HG03520 (cell line): ENCODE results near the gene IL17REL.

Experiments
- ATAC-seq: cut with Tn5 transposase; IDR thresholded peaks from one replicate; pipeline ENCODE4 v1.9.1; 2021; ENCODE audit warnings: mild to moderate bottlenecking, moderate library complexity; ENCODE audit not compliant: unreplicated experiment

Gene IL17REL

DNA sequence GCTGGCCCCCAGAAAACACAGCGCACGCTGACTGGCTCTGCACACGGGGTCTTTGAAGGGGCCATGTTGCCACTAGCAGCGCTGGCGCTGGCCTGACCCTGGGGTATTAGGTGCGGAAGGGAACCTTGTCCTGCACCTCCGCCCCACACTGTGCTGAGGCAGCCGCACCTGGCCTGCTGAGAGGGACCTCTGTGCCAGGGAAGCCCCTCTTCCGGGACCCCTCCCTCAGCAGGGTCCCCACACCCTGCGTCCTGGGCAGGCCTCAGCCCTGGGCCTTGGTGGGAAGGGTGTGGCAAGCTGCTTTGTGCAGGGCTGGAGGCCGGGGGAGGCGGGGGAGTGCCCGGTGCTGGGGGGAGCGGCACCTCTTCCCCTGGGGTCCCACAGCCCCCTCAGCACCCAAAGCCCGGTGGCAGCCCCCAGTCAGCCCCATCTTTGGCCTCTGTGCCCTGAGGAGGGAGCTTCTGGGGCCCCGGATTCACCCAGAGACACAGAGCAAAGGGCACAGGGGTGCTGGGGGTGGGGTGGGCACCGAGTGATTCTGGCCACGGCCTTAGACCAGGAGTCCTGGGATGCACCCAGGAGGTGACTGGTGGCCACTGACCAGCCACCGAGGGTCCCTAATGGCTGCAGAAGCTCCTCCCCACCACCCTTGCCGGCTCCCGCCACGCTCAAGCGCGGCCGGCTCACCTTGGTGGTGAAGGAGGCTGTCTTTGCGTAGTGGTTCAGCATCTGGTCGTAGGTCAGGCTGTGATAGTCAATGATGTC, 34.1 kb upstream of the IL17REL start:
- no peak for ATAC-seq

DNA sequence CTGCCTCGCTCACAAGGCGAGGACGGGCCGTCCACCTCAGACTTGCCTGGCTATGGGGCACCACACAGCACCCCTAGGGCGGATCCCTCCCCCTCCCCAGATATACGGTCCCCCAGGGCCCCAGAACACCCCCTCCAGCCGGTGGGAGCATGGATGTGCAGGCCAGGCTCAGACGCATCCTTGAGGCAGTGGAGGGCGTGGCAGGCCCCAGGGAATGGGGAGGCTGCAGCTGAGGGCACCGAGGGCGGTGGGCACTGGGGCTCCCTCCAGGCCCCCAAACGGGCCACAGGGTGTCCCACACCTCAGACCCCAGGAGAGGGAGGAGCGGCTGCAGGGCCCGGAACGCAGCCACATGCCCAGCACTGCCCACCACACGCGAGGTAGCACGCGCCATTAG, 33.5 kb upstream of the IL17REL start:
- ATAC-seq, result no peak

DNA sequence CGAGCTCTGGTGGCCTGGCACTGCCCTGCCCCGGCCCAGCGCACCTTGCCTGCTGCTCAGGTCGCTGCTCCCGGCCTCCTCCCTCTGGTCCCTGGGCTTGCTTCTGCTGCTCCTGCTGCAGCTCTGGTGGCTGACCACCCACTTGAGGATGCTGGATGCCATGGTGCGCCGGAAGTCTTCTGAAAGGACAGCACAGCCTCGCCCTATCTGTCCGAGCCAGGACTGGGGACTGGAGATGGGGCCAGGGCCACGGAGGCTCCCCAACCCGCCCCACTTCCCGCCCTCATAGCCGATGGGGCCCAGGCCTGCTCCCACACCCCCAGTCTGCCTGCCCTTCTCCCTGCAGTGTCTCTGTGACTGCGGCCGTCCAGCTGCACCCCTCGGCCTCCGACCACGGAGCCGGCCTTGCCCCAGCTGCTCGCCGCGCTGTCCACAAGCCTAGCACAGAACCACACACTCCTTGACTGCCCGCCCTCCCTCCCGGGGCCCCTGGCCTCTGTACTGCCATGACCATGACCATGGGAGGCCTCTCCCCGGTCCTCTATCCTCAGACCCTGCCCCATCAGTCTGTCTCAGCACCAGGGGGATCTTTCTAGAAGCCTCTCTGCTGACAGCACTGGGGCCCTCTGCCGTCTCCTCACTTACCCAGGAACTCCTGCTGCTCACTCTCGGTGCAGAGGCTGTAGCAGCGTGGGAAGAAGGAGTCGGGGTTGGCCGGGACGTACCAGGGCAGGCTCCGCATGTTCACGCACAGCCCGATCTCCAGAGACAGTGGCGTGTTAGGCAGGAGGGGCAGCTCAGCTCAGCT, 32.9 kb upstream of the IL17REL start:
- no peak for ATAC-seq

GRCh38 chr22:50044485-50045118, 32.0 kb upstream of the IL17REL start:
- no peak for ATAC-seq

- ATAC-seq, result no peak
These were observed 28.9 kb upstream of the IL17REL start for GRCh38 chr22:50041361-50042065.

DNA sequence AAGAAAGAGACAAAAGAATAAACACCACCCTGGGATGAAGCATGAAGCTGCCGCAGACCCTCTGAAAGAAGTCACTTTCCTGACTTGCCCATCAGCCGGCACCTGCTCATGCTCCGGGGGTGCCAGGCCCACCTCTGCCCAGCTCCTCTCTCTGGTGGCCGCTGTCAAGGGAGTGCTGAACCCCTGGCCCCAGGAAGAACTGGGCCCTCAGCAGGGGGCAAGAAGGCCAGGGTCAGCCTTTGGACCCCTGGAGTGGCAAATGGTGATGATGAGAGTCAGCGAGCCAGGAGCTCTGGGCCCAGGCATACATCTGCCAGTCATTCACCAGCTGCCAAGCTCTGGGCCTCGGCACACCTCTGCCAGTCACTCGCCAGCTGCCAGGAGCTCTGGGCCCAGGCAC, 28.2 kb upstream of the IL17REL start:
- no peak for ATAC-seq

DNA sequence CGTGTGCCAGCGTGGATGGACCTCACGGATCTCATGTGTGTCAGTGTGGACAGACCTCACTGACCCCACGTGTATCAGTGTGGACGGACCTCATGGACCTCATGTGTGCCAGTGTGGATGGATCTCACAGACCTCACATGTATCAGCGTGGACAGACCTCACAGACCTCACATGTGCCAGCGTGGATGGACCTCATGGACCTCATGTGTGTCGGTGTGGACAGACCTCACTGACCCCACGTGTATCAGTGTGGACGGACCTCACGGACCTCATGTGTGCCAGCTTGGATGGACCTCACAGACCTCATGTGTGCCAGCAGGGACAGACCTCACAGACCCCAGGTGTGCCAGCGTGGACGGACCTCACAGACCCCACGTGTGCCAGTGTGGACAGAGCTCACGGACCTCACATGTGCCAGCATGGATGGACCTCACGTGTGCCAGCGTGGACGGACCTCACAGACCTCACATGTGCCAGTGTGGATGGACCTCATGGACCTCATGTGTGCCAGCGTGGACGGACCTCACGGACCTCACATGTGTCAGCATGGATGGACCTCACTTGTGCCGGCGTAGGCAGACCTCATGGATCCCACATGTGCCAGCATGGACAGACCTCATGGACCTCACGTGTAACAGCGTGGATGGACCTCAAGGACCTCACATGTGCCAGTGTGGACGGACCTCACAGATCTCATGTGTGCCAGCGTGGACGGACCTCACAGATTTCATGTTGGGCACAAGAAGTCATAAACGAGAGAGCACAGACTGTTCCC, 27.3 kb upstream of the IL17REL start:
- ATAC-seq, result no peak

DNA sequence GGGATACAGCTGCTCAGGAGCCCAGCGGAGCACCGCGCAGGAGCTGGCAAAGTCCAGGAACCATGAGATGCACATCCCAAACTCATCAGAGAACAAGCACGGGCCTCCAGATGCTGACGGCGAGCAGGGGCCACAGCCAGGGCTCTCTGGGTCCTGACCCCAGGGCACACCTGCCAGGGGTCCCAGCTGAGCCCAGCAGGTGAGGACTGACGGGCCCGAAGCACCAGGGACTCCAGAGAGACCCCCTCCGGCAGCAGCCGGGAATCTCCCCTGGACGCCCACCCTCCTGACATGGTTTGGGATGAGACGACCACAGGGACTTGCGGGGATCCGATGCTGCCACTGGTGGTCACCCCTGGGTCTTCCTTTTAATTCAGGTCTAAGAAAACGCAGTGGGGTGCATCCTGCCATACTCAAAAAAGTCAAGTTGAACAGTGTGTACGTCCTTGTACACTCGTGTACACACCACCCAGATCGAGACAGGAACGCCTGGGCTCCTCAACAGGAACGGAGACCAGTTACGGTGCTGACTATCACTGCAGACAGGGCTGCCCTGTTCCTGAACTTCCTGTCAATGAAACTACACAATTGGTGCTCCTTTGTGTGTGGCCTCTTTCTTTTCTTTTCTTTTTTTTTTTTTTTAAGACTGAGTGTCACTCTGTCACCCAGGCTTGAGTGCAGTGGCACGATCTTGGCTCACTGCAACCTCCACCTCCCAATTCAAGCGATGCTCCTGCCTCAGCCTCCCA, 23.6 kb upstream of the IL17REL start:
- ATAC-seq, result no peak

GRCh38 chr22:50035131-50035881, 22.7 kb upstream of the IL17REL start:
- no peak for ATAC-seq

DNA sequence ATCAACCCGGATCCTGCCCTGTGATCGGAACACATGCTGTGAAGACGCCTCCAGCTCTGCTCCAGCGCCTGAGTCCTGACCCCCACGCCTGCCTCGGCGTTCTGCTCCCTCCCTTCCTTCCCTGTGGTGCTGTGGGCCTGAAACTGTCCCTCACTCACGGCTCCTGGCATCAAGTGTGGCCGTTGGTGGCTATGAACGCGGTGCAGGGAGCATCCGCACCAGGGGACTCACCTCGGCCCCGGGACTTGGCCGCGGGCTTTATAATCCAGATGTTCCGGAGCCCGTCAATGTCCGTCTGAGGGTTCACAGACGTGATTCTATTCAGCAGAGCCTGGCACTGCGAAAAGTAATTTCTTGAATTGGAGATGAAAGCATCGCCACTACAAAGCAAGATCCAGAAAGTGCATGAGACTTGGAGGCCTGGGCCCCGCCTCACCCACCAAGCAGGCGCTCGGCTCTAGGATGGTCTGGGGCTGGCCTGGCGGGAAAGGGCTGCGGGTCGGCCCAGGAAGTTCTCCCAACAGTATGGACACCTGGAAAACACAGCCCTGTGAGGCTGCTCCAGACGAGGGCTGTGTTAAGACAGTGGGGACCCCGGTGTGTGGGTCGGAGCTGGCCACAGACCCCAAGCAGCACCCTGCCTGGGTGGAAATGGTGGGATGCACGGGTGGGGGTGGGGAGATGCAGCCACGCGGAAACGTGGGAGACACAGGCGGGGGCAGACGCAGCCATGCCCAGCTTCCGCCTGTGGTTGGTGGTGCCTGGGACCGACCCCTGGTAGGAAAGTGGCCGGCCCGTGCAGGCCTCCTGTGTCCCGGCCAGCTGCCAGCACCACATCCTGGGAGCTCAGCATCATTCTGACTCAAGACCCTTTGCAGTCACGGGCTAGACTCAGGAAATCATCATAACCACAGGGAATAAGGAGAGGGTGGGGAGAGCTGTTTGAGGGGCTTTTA, 21.8 kb upstream of the IL17REL start:
- ATAC-seq, result no peak

DNA sequence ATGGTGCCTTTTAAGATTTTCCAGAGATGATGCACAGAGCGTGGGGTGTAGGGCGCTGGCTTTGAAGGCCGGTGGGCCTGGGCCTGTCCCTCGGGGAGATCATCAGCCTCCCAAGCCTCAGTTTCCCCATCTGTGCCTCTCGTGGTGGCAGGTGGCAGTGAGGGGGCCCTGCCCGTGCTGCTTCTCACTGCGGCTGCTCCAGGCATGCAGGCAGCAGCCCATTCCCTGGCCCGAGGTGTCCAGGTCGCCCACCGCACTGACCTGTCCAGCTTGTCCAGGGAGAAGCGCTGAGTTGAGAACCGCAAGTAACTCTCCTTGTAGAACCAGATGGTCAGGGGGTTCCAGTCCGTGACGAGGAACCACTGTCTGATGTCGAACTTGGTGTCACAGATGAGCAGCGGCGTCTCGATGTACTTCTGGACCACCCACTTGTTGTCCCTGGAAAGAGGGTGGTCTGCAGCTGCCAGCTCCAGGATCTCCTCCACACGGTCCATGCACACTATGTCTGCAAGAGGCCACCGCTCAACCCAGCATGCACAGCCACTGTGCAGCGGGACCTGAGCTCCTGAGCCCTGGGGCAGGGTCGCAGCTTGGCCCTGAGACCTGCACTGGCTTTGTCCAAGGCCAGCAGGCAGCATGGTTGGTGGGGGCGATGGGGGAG, 20.5 kb upstream of the IL17REL start:
- no peak for ATAC-seq

GRCh38 chr22:50032109-50032871, 19.7 kb upstream of the IL17REL start:
- no peak for ATAC-seq

DNA sequence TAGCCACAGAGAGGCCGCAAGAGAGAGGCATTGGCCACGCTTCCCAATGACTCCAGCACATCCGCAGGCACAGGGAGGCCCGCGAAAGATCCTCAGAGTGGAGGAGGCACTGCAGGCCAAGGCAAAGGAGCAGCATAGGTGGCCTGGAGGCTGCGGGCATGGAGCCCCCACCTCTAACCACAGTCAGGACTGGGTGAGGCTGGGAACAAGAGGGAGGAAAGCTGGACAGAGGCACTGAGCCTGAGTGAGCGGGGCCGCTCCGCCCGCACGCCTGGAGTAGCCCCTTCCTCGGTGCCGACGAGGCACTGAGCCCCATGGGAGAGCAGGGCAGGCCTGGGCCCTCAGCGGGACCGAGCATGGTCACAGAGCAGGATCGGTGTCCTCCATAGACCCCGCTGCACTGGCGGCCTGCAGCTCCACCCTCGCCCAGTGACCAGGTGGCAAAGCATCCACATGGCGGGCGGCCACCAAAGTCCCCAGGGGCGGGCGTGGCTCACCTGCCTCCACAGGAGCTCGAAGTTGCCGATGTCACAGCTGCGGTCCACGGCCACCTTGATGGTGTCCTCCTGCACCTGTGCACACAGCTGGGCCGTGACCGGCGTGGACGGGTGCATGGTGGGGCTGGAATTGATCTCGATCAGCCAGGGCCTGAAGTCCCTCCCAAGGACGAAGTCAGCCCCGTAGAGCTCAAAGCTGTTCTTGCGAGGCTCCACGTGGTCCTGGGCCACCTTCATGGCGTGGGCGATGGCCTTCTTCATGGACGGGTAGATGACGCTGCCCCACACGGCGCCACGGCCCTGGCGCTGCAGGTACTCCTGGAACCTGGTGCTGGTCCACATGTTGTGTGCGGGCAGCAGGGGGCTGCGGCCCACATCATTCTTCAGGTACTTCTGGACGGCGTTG, 18.9 kb upstream of the IL17REL start:
- ATAC-seq, result no peak

DNA sequence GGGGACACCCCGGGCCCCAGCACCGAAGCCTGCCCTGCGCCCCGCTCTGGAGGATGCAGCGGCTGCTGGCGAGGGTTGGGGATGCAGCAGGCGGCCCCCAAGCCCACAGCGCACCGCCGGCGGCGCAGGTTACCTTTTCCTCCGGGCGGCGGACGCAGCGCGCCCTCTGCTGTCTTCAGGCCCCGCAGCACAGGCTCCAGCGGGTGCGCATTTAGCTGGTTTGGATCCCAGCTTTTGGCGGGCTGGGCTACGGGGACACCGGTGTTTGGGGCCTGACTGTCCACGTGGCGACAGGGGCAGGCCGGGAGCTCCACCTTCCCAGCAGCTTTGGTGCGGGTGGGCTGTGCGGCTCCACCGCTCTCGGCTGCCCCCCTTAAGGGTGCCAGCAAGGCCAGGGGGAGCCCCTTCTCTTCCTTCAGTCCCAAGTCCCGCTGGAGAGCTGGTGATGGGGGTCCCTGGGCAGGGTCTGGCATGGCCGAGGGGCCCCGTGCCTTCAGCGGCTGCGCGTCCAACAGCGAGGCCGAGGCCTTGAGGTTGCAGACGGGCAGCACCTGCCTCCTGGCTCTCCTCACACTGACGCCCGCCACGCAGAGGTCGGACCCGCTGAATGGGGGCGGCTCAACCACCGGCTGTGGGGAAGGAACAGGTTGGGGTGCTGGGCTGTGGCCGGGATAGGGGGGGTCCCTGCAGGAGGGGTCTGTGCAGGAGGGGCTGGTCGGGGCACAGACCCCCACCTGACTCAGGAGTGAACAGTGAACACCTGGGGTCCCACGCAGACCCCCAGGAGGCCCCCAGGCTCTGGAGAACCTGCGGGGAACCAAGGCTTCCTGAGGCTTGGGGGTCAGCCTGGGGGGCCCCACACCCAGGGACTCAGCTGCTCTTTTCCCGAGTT, 18.0 kb upstream of the IL17REL start:
- no peak for ATAC-seq
